ENCODE results near the gene GABRG3.

Gene GABRG3

DNA sequence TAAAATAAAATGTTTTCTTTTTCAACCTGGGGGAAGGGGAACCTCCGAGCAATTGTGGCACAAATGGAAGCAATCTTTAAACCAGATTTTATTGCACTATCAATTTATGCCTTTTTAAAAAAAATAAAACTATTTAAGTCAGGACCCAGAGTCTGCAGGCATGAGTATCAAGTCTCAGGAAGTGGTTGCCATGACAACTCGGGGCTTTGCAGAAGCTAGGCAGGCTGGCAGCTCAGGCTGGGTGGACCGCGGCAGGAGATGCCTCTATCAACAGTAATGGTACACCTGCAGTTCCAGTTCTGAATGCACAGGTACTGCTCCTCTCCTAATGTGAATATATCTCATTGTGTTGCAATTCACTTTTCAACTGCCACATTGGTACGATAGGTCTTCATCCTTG, 447.7 kb downstream of the GABRG3 start:
- in situ Hi-C loops (cut with MboI; ENCODE audit: low pct_unique_long_range_greater_than_20kb, low sequenced_read_pairs) = no loop called here
- DNase-seq = peak; percentile 1

GRCh38 chr15:27422997-27423396, 452.0 kb downstream of the GABRG3 start:
- DNase-seq = no peak
- in situ Hi-C loops (cut with MboI; ENCODE audit: low pct_unique_long_range_greater_than_20kb, low sequenced_read_pairs) = no loop called here

GRCh38 chr15:27426805-27427204, 455.8 kb downstream of the GABRG3 start:
- in situ Hi-C loops (cut with MboI; ENCODE audit: low pct_unique_long_range_greater_than_20kb, low sequenced_read_pairs) = no loop called here

DNA sequence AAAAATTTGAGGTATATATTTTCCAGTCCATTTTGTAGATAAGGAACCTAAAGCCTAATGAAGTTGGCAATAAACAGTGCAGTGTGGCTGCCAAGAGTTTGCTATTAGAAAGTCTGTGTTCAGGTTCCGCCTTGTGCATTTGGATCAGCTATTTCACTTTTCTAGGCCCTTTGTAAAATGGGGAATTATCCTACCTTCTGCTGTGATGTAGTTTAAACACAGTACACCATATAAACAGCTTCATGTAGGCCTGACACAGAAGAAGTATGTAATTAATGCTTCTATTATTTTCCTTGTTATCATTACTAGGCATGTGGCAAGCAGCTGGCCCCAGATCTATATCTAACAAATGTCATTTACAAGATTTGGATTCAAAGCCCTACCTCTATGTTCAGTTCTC, 456.3 kb downstream of the GABRG3 start:
- no peak for DNase-seq
- in situ Hi-C loops (cut with MboI; ENCODE audit: low pct_unique_long_range_greater_than_20kb, low sequenced_read_pairs) = no loop called here

More at GRCh38 chr15:27426805-27427204, 455.8 kb downstream of the GABRG3 start:
- DNase-seq = no peak

- DNase-seq = no peak
- in situ Hi-C loops (cut with MboI; ENCODE audit: low pct_unique_long_range_greater_than_20kb, low sequenced_read_pairs) = no loop called here
Observed at GRCh38 chr15:27428151-27428550, 457.2 kb downstream of the GABRG3 start.

DNA sequence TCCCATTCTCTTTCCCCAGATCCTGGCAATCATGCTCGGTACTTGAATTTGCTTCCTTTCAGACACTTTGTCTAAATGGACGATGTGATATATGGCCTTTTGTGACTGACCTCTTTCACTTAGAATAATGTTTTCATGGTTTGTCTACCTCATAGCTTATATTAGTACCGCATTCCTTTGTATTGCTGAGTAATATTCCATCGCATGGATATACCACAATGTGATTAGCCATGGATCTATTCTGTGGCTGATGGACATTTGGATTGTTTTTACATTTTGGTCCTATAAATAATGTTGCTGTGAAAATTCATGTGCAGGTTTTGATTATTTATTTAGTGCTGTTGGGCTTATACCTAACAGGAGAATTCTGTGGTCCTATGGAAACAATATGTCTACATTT, 458.6 kb downstream of the GABRG3 start:
- in situ Hi-C loops (cut with MboI; ENCODE audit: low pct_unique_long_range_greater_than_20kb, low sequenced_read_pairs) = no loop called here
- DNase-seq = no peak

DNA sequence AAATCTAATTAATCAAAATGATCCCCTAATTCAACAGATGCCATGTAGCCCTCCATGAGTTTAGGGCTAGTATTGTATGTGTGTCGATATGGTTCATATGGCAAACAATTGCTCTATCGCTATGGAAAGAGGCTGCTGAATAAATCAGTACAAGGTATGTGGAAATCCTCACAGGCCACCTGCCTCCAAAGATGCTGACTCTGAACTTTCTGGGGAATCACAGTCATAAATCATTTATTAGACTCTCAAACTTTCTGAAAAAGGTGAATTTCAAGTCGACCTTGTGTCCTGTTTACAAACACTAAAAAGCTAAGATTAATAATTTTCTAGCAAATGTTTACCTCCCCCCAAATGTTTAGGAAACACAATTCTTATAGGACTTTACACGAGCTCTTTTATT, 462.6 kb downstream of the GABRG3 start:
- DNase-seq = no peak
- in situ Hi-C loops (cut with MboI; ENCODE audit: low pct_unique_long_range_greater_than_20kb, low sequenced_read_pairs) = no loop called here

DNA sequence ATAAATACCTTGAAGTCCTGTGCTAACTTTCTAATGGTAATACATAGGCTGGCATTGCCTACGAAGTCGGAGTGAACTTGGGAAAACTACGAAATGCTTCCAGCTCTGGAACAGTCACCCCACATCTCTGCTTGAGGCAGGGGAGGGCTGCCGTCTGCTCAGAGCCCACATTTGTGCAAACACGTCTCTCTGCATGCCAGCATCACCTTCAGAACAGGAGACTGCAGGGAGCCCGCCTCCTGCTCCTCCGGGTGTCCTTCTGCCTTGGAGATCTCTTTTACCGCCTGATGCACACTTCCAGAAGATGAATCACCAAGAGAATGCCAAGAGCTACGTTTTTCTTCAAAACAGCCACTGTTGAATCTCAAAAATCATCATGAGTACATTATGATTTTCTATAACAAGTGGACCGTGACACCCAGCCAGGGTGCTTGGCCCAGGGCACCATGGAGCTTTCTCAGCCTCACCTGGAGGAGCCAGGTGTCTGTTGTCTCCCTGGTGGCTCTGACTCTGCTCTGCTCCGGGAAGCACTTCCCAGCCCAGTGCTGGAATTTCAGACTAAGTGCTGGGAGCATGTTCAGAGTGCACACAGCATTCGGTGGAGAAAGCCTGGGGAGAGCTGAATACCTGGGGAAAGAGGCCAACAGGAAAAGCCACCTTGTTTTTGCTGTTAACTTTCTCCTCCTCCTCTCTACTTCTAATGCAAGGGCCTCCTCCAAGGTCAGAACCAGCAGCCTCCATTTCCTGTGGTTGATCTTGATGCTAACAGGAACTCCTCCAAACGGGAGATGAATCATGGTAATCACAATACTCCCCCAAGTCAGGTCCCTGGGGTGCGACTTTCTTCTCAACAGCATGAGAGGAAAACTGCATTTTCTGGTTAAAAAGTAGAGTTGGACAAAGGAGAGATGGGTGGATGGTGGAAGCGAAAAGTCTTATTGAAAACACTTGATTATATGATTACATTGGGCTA, 467.7 kb downstream of the GABRG3 start:
- no peak for DNase-seq
- in situ Hi-C loops (cut with MboI; ENCODE audit: low pct_unique_long_range_greater_than_20kb, low sequenced_read_pairs) = no loop called here

GRCh38 chr15:27441120-27441519, 470.1 kb downstream of the GABRG3 start:
- in situ Hi-C loops (cut with MboI; ENCODE audit: low pct_unique_long_range_greater_than_20kb, low sequenced_read_pairs) = no loop called here
- no peak for DNase-seq

DNA sequence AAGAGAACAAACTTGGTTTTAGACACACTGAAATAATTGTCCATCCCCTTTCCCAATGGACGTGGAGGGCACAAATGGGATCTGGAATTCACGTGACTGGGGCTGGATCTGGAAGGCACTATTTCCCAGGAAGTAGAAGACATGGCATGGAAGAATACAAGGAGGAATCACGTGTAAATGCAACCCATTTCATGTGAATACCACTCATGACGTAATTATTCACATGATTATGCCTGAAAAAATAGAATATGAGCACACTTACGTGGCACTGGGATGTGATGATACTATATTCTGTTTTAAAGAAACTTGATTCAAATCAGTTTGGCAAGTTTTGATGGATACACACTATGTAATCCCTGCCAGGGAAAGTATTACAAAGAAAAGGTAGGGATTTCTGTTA, 477.3 kb downstream of the GABRG3 start:
- in situ Hi-C loops (cut with MboI; ENCODE audit: low pct_unique_long_range_greater_than_20kb, low sequenced_read_pairs) = no loop called here
- no peak for DNase-seq

GRCh38 chr15:27448986-27449385, 478.0 kb downstream of the GABRG3 start:
- in situ Hi-C loops (cut with MboI; ENCODE audit: low pct_unique_long_range_greater_than_20kb, low sequenced_read_pairs) = no loop called here
- DNase-seq = no peak

DNA sequence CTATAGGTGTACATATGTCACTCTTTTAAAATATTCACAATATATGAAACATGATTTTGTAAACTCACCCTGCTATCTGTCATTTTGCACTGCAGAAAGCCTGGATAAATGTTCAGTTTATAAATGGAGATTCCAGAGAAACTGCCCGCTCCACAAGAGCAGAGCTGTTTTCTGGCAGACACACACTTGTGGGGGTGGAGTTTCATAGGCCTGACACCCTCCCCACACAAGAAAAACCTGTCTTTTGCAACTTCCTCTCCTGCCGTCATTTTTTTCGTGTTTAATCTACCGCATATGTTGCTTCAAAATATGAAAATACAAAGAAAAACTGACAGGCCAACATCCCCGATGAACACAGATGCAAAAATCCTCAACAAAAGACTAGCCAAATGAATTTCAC, 479.0 kb downstream of the GABRG3 start:
- no peak for DNase-seq
- in situ Hi-C loops (cut with MboI; ENCODE audit: low pct_unique_long_range_greater_than_20kb, low sequenced_read_pairs) = no loop called here

GRCh38 chr15:27454281-27455075, 483.5 kb downstream of the GABRG3 start:
- DNase-seq = no peak
- in situ Hi-C loops (cut with MboI; ENCODE audit: low pct_unique_long_range_greater_than_20kb, low sequenced_read_pairs) = no loop called here

DNA sequence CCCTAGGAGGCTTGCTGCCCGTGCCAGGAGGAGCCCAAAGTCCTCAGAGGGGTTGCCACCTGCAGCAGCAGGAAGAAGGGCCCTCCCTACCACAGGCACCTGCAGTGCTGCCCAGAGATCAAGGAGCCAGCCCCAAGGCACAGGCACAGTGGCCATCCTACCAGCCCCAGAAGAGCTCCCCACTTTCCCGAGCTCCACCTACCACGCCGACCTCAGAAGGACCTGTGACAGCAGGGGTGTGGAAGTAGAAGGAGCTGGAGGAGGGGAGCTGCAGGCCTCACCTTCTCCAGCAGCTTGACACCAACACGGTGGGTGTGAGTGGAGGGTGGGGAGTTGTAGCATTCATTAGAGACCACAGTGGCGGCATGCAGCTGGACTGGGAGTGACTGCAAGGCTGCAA, 485.8 kb downstream of the GABRG3 start:
- in situ Hi-C loops (cut with MboI; ENCODE audit: low pct_unique_long_range_greater_than_20kb, low sequenced_read_pairs) = no loop called here
- no peak for DNase-seq

- DNase-seq = no peak
- in situ Hi-C loops (cut with MboI; ENCODE audit: low pct_unique_long_range_greater_than_20kb, low sequenced_read_pairs) = no loop called here
Observed at GRCh38 chr15:27457766-27458165, 486.8 kb downstream of the GABRG3 start.

- in situ Hi-C loops (cut with MboI; ENCODE audit: low pct_unique_long_range_greater_than_20kb, low sequenced_read_pairs) = no loop called here
Observed at GRCh38 chr15:27458345-27459084, 487.5 kb downstream of the GABRG3 start.

DNA sequence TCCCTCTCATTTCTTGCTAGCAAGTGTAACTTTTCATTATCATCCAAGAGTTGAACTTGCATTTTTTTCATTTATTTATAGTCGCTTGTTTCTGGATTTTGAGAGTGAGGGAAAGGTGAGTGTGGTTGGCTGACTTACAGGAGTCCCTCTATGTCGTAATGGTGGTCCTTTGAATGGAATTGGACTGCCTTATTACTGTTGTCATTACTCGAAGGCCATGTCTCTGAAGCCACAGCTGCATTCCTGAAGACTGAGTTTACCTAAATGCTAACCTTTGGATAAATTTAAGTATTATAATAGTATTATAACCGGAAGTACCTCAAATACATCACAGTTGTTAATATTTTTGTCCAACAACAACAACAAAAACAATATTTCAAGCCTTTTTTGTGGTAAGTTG, 488.9 kb downstream of the GABRG3 start:
- no peak for DNase-seq
- in situ Hi-C loops (cut with MboI; ENCODE audit: low pct_unique_long_range_greater_than_20kb, low sequenced_read_pairs) = no loop called here

More at GRCh38 chr15:27458345-27459084, 487.5 kb downstream of the GABRG3 start:
- no peak for DNase-seq

DNA sequence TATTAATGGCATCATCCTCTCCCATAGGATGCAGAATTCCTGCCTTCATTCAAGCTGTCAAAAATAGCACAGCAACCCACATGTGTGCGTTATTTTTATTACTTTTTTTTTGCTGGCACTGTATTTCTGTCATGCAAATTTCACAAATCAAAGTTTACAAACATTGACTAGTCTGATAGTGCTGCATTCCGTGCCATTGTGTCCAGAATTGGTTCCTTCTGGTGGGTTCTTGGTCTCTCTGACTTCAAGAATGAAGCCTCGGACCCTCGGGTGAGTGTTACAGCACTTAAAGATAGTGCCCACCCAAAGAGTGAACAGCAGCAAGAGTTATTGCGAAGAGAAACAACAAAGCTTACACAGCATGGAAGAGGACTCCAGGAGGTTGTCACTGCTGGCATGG, 490.2 kb downstream of the GABRG3 start:
- no peak for DNase-seq
- in situ Hi-C loops (cut with MboI; ENCODE audit: low pct_unique_long_range_greater_than_20kb, low sequenced_read_pairs) = no loop called here

DNA sequence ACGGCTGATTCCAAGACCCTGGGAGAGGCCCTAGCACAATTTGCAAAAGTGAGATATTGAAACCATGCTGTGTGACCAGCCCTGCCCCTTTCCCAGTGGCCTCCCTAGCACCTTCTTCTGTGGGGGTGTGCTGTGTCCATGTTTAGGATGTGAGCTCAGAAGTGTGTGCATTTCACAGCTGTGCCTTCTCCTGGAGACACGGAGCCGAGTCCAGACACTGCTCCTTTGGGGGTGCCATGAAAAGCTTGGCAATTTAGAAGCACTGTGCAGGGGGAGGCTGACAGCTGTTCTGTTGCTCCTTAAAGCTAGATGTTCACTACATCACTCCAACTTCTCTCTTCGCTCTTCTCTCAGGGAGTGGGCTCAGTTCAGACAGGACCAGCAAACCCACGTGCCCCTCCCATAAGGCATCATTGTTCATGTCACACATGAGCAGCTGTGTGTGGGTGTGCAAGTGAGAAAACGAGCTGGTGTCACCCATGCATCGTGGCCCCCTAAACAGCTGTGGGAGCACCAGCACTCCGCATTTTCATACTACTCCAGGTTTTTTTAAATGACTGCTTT, 492.6 kb downstream of the GABRG3 start:
- no peak for DNase-seq
- in situ Hi-C loops (cut with MboI; ENCODE audit: low pct_unique_long_range_greater_than_20kb, low sequenced_read_pairs) = no loop called here

Measured in KBM-7 (cell line).